ENCODE results near the gene FUCA1. TPM values are rescaled to one million over a fixed set of nuclear protein-coding genes. Genes with fewer than 3 reads are reported as not detected.

Gene FUCA1
- total and polyA plus RNA-seq, 2 of the 8 experiments (the other 6 are each of a cell fraction or from before 2014, with no cell fraction given): 5.9 to 6.4 TPM

- no peak overlapping the region for H3K4me3 ChIP-seq (ENCODE audit: extremely low read depth in 1 of 4, insufficient read depth in 2 of 4, low read depth in 3 of 4, low read length in 4 of 4)
- H4K5ac ChIP-seq (ENCODE audit: insufficient read length, low read depth, low read length): no peak overlapping the region
- H3K79me1 ChIP-seq (ENCODE audit: low read depth, low read length): 0 out of 2 replicates have a peak, but pooled peaks cover 3% of the 10 kb centered on the region
- H3K9me3 ChIP-seq (ENCODE audit: insufficient read depth in 2 of 2, low read depth in 1 of 2, low read length in 1 of 2): no peaks in the 10 kb centered on the region
- H2AFZ ChIP-seq (ENCODE audit: low read length): no peak overlapping the region
- no peak overlapping the region for H2BK120ac ChIP-seq (replicated peaks; ENCODE audit: low read depth, low read length)
- no peaks in the 10 kb centered on the region for H3K27me3 ChIP-seq (replicated peaks in 1 of 4; ENCODE audit: control insufficient read depth in 3 of 4, extremely low read depth in 1 of 4, insufficient read depth in 3 of 4, low read length in 3 of 4)
- H2BK15ac ChIP-seq (ENCODE audit: low read length): no peak overlapping the region
- H3K56ac ChIP-seq (replicated peaks; ENCODE audit: insufficient read length, low read depth, low read length): no peak overlapping the region
- no peaks in the 10 kb centered on the region for H3K36me3 ChIP-seq (ENCODE audit: control insufficient read depth in 2 of 4, insufficient read depth in 4 of 4, low read length in 3 of 4)
- H3K14ac ChIP-seq (ENCODE audit: insufficient read length): no peak overlapping the region
- no peak overlapping the region for H2BK20ac ChIP-seq (ENCODE audit: low read length)
- no peak overlapping the region for H3K18ac ChIP-seq (ENCODE audit: extremely low read depth, low read length)
- POLR2A ChIA-PET (ENCODE audit: partially characterized antibody): interaction anchor here (0.7 to 0.8 kb wide), 2 partner anchors 12 to 30 kb away, joined by 3 read pairs; no protein-coding TSS in a partner anchor
- no peak overlapping the region for H4K8ac ChIP-seq (ENCODE audit: extremely low read depth, insufficient read depth, low read length)
- no peak overlapping the region for H2AK5ac ChIP-seq (ENCODE audit: low read depth, low read length)
- H4K20me1 ChIP-seq (replicated peaks in 1 of 2; ENCODE audit: control insufficient read depth in 1 of 2, insufficient read depth in 2 of 2, low read length in 2 of 2): no peaks in the 10 kb centered on the region
- FAIRE-seq: no peak
- CTCF ChIA-PET (ENCODE audit: partially characterized antibody): interaction anchor here (1.6 to 8.5 kb wide), 3 partner anchors 10 to 56 kb away, joined by 3 to 99 read pairs (median 5); no protein-coding TSS in a partner anchor
- H2BK12ac ChIP-seq (ENCODE audit: low read depth, low read length): no peak overlapping the region
- no peak overlapping the region for H3K4ac ChIP-seq (replicated peaks; ENCODE audit: insufficient read length, low read depth, low read length)
- 88% methylated on average over 1 of the region's 1 CpG; no CpG with 5 or more reads in 1 of the 2 experiments for WGBS, 2 experiments (ENCODE audit: extremely low coverage in 1 of 2, insufficient coverage in 1 of 2, insufficient read length in 1 of 2, insufficient replicate concordance in 2 of 2, low coverage in 1 of 2, low lambda C conversion rate in 2 of 2, missing lambda C conversion rate in 1 of 2)
- H3K4me1 ChIP-seq (replicated peaks in 1 of 4; ENCODE audit: control insufficient read depth in 3 of 4, insufficient read depth in 4 of 4, low read length in 3 of 4): peaks cover 0 to 6% (median 1%) of the 10 kb centered on the region in 4 experiments; a peak in 2 of 7 replicates
- H3K23ac ChIP-seq (ENCODE audit: insufficient read length): no peak overlapping the region
- no peak overlapping the region for H4K91ac ChIP-seq (replicated peaks; ENCODE audit: insufficient read length, low read length)
- no peak overlapping the region for H3K4me2 ChIP-seq (ENCODE audit: insufficient read depth in 1 of 2, low read depth in 2 of 2, low read length in 2 of 2)
- H2BK5ac ChIP-seq (ENCODE audit: low read depth, low read length): no peak overlapping the region
- no peak for DNase-seq (ENCODE audit: low read depth in 1 of 2, low spot score in 2 of 2)
- H3K23me2 ChIP-seq (ENCODE audit: low read depth, low read length): peaks cover 4% of the 10 kb centered on the region
- peaks cover 0 to 3% of the 10 kb centered on the region in 2 experiments; a peak in 1 of 4 replicates for H3K79me2 ChIP-seq (ENCODE audit: control insufficient read depth in 1 of 2, insufficient read depth in 2 of 2, low read length in 2 of 2)
- no peak overlapping the region for H3K27ac ChIP-seq (ENCODE audit: low read depth, low read length)
- H3K9ac ChIP-seq (replicated peaks in 1 of 4; ENCODE audit: extremely low read depth in 1 of 4, low read depth in 3 of 4, low read length in 3 of 4): no peak overlapping the region
- TF ChIP-seq NRF1 (IDR thresholded peaks at IDR 0.05; ENCODE audit: low read depth, low read length): no peak
- TF ChIP-seq SUZ12 (IDR thresholded peaks at IDR 0.05; ENCODE audit: low read length): no peak
- TF ChIP-seq ATF3 (IDR thresholded peaks at IDR 0.05; ENCODE audit: insufficient read depth, low read depth, low read length): no peak
- no peak for TF ChIP-seq SP4 (IDR thresholded peaks at IDR 0.05; ENCODE audit: low read length)
- no peak for TF ChIP-seq RFX5 (IDR thresholded peaks at IDR 0.05; ENCODE audit: borderline replicate concordance, low read depth, low read length)
- TF ChIP-seq KDM1A (IDR thresholded peaks at IDR 0.05; ENCODE audit: borderline replicate concordance, low read length): no peak
- TF ChIP-seq SIN3A (conservative IDR thresholded peaks at IDR 0.05 in 1 of 2, IDR thresholded peaks at IDR 0.05 in 1 of 2; ENCODE audit: low read depth in 1 of 2, low read length in 2 of 2): no peak
- no peak for TF ChIP-seq MAX (IDR thresholded peaks at IDR 0.05)
- TF ChIP-seq YY1 (IDR thresholded peaks at IDR 0.05; ENCODE audit: low read depth, low read length): no peak
- no peak for TF ChIP-seq TBP (IDR thresholded peaks at IDR 0.05; ENCODE audit: low read depth, low read length)
- TF ChIP-seq GABPA (IDR thresholded peaks at IDR 0.05; ENCODE audit: borderline replicate concordance, insufficient read depth, low read length): no peak
- no peak for TF ChIP-seq CBX5 (IDR thresholded peaks at IDR 0.05; ENCODE audit: low read depth, low read length)
- no peak for TF ChIP-seq CHD1 (IDR thresholded peaks at IDR 0.05; ENCODE audit: low read depth, low read length)
These were observed 40.4 kb downstream of the FUCA1 start for GRCh38 chr1:23827717-23828116.

Data from H1 (cell line).